A549 (cell line): ENCODE measurements around the gene KCNQ1. TPM values are rescaled to one million over a fixed set of nuclear protein-coding genes. Genes with fewer than 3 reads are reported as not detected.

ENCODE experiments used
- ATAC-seq, 2 experiments: fragments of 200-7000 bp in 1 of 2; fragments of >200 bp in 1 of 2; cut with Nextera tagmentation in 1 of 2; cut with Tn5 transposase in 1 of 2; 3 replicates each; pipeline versions ENCODE4 v1.8.0 to v1.9.1; 2018 to 2020; ENCODE audit warnings: mild to moderate bottlenecking in 1 of 2, moderate library complexity in 1 of 2
- CTCF ChIA-PET: fragments of 300-600 bp; sonication (Branson Sonifier 250); formaldehyde crosslinking; extraction: SDS; loops from one replicate; lab custom pipeline; 2021; ENCODE audit warnings: antibody characterized with exemption, inconsistent platforms; lab: Yijun Ruan, JAX
- POLR2A ChIA-PET: fragments of 350-600 bp; formaldehyde crosslinking; extraction: SDS; loops from one replicate; lab custom pipeline; 2021; ENCODE audit warnings: antibody characterized with exemption, inconsistent platforms; lab: Yijun Ruan, JAX
- DNase-seq, 2 experiments: peaks; one replicate each; pipeline versions ENCODE4 v3.0.0 to v3.0.0-alpha.2; 2011 to 2016; ENCODE audit warnings: low read depth in 1 of 2, low spot score in 1 of 2
- FAIRE-seq: peaks from 2 replicates; lab custom pipeline; 2011; peaks lifted over from hg19 to GRCh38; lab: Jason Lieb, UNC
- H3K27ac ChIP-seq, 2 experiments: fragments of >200 bp; sonication (Bioruptor Twin); formaldehyde crosslinking; 3 replicates each; pipeline ENCODE4 v1.5.1; 2016 to 2017
- H3K4me1 ChIP-seq: fragments of >200 bp; sonication (Bioruptor Twin); formaldehyde crosslinking; 3 replicates; pipeline ENCODE4 v1.6.1; 2016
- H3K4me2 ChIP-seq: fragments of >200 bp; sonication (Bioruptor Twin); formaldehyde crosslinking; 3 replicates; pipeline ENCODE4 v1.6.1; 2016
- H3K4me3 ChIP-seq: fragments of >200 bp; sonication (Bioruptor Twin); formaldehyde crosslinking; 3 replicates; pipeline ENCODE4 v1.5.1; 2016
- H3K9me3 ChIP-seq: fragments of >200 bp; sonication (Bioruptor Twin); formaldehyde crosslinking; 3 replicates; pipeline ENCODE4 v1.6.1; 2016
- EP300 ChIP-seq, 2 experiments: fragments of >200 bp; sonication (Bioruptor Twin); formaldehyde crosslinking; IDR thresholded peaks; 2 replicates in 1 of 2; 3 replicates in 1 of 2; pipeline ENCODE4 v1.6.1; 2016 to 2017
- GATA3 ChIP-seq: IDR thresholded peaks from 2 replicates; pipeline ENCODE4 v1.6.1; 2012; ENCODE audit warnings: borderline replicate concordance
- HEYL ChIP-seq: fragments of 250-450 bp; sonication (Bioruptor Pico); IDR thresholded peaks from 2 replicates; pipeline ENCODE4 v1.8.0; 2021; ENCODE audit warnings: mild to moderate bottlenecking, moderate library complexity
- MAZ ChIP-seq: fragments of 150-350 bp; IDR thresholded peaks from 2 replicates; pipeline ENCODE4 v1.6.1; 2014; ENCODE audit warnings: antibody characterized with exemption, low read depth, low read length, borderline replicate concordance
- MYC ChIP-seq: IDR thresholded peaks from 2 replicates; pipeline ENCODE4 v1.6.1; 2012; ENCODE audit warnings: mild to moderate bottlenecking, inconsistent platforms, low read length, improper control_type of control experiment, borderline replicate concordance
- POLR2AphosphoS2 ChIP-seq: conservative IDR thresholded peaks from 2 replicates; pipeline ENCODE4 v1.6.1; 2012; ENCODE audit warnings: low read length, improper control_type of control experiment, inconsistent platforms
- RARB ChIP-seq: fragments of 250-450 bp; sonication (Bioruptor Pico); IDR thresholded peaks from 2 replicates; pipeline ENCODE4 v1.8.0; 2021; ENCODE audit warnings: mild to moderate bottlenecking, moderate library complexity
- SREBF2 ChIP-seq: fragments of 450-650 bp; IDR thresholded peaks from 2 replicates; pipeline ENCODE4 v1.6.1; 2014; ENCODE audit warnings: mild to moderate bottlenecking, moderate library complexity
- WGBS: methylation state at CpG from one replicate; pipeline ENCODE4 v1.1.6; 2017; ENCODE audit errors: missing lambda C conversion rate; 5-methylcytosine and 5-hydroxymethylcytosine counted together
- polyA plus RNA-seq, 4 experiments: library from polyadenylated mRNA; depleted of rRNA in 3 of 4; stranded (reverse); fragments of >200 nt; fragmentation: RNase III in 1 of 4; extraction: RNeasy Plus Mini Kit Qiagen cat#74134 plus additional on column Dnase treatment in 1 of 4; gene quantifications; 2 replicates in 3 of 4; 3 replicates in 1 of 4; pipeline ENCODE4 v1.2.3, GENCODE V29; 2011 to 2017
- TF ChIP-seq, protein P1 (sequence below): fragments of >200 bp; sonication (Bioruptor Twin); formaldehyde crosslinking; IDR thresholded peaks from 3 replicates; pipeline ENCODE4 v1.6.1; 2016
- TF ChIP-seq, protein P2 (sequence below): fragments of 150-350 bp; IDR thresholded peaks from 2 replicates; pipeline ENCODE4 v1.6.1; 2014; ENCODE audit warnings: low read depth, mild to moderate bottlenecking, low read length
- TF ChIP-seq, protein P3 (sequence below): fragments of 250-450 bp; sonication (Bioruptor Pico); IDR thresholded peaks from 2 replicates; pipeline ENCODE4 v1.5.0; 2020; ENCODE audit warnings: low read depth, mild to moderate bottlenecking, moderate library complexity
- TF ChIP-seq, protein P4 (sequence below): fragments of >200 bp; sonication (Bioruptor Twin); formaldehyde crosslinking; IDR thresholded peaks from 3 replicates; pipeline ENCODE4 v1.5.1; 2016

Gene KCNQ1
- polyA plus RNA-seq, 2 of the 4 experiments (the other 2 are of a cell fraction) = 0.14 to 0.17 TPM

DNA sequence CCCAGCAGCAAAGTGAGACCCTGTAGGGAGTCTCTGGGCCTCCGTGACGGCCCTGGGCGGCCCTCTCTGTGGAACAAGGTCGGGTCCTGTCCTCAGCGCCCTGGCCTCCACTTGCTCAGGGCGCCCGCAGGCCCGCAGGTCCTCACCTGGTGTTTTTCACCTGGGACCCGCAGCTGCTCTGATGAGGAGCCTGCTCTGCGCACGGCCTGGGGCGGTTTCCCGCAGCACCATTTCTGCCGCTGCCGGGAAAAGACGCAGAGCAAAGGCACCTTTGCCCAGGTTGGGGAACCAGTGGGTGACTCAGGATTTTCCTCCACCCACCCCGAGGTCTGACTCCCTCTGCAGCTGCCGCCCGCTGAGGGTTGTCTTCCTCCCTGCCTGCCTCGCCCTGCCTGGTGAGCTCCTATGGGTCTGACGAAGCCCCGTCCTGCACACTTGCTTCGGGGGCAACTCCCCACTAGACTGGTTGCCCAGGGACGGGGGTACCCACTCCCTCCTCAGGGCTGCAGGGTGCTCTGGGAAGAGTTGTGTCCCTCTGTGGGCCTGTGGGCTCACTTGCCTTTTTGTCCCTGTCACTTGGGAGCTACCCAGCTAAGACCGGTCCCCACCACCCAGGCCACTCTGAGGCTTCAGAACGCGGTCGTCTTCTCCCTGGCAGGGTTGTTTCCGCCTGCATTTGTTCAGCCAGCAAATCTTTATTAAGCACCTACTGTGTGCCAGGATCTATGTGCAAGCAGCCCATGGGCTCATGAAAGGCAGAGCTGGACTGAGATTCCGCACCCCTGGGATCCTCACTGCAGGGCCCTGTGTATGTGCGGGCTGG is 89.5 kb downstream of the KCNQ1 start:
- ChIA-PET CTCF (interaction anchor here (0.9 to 20.1 kb wide), 25 partner anchors 9 to 422 kb away, joined by 3 to 1059 read pairs (median 23); partner anchors contain the start of genes CD81, CDKN1C and PHLDA2), POLR2A (interaction anchor here (0.5 to 3.0 kb wide), 6 partner anchors 165 to 462 kb away, joined by 6 to 19 read pairs (median 10); partner anchors contain the start of genes CDKN1C, KCNQ1OT1 and PHLDA2)
- DNase-seq (no peak), FAIRE-seq (no peak), ATAC-seq (no peak)
- no peaks in the 10 kb centered on the region for H3K9me3 ChIP-seq
- no peak overlapping the region for H3K4me3 ChIP-seq
- TF ChIP-seq, protein P1, sequence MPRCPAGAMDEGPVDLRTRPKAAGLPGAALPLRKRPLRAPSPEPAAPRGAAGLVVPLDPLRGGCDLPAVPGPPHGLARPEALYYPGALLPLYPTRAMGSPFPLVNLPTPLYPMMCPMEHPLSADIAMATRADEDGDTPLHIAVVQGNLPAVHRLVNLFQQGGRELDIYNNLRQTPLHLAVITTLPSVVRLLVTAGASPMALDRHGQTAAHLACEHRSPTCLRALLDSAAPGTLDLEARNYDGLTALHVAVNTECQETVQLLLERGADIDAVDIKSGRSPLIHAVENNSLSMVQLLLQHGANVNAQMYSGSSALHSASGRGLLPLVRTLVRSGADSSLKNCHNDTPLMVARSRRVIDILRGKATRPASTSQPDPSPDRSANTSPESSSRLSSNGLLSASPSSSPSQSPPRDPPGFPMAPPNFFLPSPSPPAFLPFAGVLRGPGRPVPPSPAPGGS = no peak
- no peak for TF ChIP-seq GATA3
- TF ChIP-seq POLR2AphosphoS2 = no peak
- TF ChIP-seq, protein P2, sequence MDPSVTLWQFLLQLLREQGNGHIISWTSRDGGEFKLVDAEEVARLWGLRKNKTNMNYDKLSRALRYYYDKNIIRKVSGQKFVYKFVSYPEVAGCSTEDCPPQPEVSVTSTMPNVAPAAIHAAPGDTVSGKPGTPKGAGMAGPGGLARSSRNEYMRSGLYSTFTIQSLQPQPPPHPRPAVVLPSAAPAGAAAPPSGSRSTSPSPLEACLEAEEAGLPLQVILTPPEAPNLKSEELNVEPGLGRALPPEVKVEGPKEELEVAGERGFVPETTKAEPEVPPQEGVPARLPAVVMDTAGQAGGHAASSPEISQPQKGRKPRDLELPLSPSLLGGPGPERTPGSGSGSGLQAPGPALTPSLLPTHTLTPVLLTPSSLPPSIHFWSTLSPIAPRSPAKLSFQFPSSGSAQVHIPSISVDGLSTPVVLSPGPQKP = no peak
- 90% methylated on average over 27 of the region's 31 CpGs for WGBS
- no peaks in the 10 kb centered on the region for H3K4me1 ChIP-seq
- H3K4me2 ChIP-seq = no peak overlapping the region
- H3K27ac ChIP-seq = no peak overlapping the region

DNA sequence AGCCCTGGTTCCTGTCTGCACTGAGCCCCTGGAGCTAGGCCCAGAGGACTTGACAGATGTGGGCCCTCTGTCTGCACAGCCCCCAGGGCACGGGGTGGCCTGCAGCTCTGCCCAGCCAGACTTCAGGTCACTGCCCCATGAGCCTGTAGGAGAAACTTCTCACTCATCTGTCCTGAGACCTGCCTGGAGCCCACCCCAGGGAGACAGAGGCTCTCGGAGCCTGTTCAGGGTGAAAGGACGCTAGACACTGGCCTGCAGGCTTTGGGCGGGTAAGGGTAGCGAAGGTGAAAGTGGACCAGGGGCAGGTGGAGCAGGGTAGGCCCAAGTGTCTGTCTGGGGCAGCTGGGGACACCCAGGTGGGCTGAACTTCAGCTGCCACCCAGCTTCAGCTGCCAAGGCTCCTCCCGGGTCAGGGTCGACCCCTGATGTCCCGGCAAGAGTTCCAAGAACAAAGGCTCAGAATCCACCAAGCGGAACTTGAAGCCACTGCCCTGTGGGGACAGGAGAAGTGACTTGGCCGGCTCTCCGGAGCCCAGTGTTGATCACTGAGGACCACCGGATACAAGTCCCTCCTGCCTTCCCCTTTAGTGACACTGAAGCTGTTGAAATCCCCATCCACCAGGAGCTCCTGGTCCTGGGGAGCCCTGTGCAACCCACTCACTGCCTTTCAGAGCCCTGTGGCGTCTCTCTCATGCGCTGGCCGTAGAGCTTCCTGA is 90.3 kb downstream of the KCNQ1 start:
- no peak overlapping the region for H3K27ac ChIP-seq
- WGBS = 92% methylated on average over 13 of the region's 15 CpGs
- POLR2A ChIA-PET = interaction anchor here (1.4 to 3.0 kb wide), 2 partner anchors 165 to 394 kb away, joined by 9 to 19 read pairs; partner anchors contain the start of genes KCNQ1OT1 and PHLDA2
- TF ChIP-seq HEYL (CRISPR knock-in tag) (no peak), RARB (CRISPR knock-in tag) (no peak), EP300 (IDR thresholded peaks at IDR 0.05) (no peak)
- TF ChIP-seq, protein P3, sequence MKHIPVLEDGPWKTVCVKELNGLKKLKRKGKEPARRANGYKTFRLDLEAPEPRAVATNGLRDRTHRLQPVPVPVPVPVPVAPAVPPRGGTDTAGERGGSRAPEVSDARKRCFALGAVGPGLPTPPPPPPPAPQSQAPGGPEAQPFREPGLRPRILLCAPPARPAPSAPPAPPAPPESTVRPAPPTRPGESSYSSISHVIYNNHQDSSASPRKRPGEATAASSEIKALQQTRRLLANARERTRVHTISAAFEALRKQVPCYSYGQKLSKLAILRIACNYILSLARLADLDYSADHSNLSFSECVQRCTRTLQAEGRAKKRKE = no peak
- TF ChIP-seq, all 56 proteins: peak for 0
- ATAC-seq = no peak
- no peak for DNase-seq
- H3K4me2 ChIP-seq = no peak overlapping the region
- CTCF ChIA-PET = interaction anchor here (0.9 to 20.1 kb wide), 5 partner anchors 8 to 398 kb away, joined by 3 to 1059 read pairs (median 83); partner anchors contain the start of genes CDKN1C and PHLDA2
- H3K9me3 ChIP-seq = no peaks in the 10 kb centered on the region
- FAIRE-seq = no peak
- H3K4me1 ChIP-seq = no peaks in the 10 kb centered on the region
- no peak overlapping the region for H3K4me3 ChIP-seq

DNA sequence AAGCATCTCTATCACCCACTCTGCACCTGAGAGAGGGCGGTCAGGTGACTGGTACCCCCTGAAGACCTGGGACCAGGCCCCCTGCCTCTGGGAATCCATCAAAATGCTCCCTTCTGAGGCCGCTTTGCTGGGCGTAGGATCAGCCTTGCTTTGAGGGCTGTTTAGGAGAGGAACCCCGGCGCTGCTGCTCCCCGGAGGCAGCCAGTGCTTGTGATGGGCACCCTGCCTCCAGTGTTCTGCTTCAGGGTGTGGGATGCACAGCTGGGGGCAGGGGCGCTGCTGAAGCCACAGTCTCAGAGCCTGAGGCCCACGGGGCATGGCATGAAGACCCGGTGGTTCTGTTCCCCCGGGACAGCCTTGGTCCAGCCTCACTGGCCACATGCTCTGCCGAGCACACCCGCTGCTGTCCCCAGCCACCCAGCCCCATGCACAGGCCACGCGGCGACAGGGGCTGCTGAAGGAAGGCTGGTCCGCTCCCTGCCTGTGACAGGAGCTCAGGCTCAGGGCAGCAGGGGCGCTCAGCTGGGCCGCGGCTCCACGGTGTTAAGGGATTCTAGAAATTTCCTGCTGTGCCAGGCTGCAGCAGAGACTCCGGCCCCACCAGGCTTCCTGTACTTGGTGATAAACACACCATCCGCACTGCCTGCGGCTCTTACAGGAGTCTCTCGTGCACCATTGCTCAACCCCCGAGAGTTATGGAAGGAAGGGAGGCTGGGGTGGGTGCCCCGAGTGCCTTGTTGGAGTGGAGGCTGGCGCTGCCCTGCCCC is 91.0 kb downstream of the KCNQ1 start:
- Histone ChIP-seq H3K4me2 (no peak overlapping the region), H3K9me3 (no peaks in the 10 kb centered on the region), H3K27ac (no peak overlapping the region), H3K4me3 (no peak overlapping the region), H3K4me1 (no peaks in the 10 kb centered on the region)
- ChIA-PET CTCF (interaction anchor here (7.1 to 20.1 kb wide), 3 partner anchors 113 to 397 kb away, joined by 75 to 1059 read pairs (median 333); partner anchors contain the start of genes CDKN1C and PHLDA2), POLR2A (no interaction called here)
- FAIRE-seq = no peak
- DNase-seq = no peak
- TF ChIP-seq, protein P4, sequence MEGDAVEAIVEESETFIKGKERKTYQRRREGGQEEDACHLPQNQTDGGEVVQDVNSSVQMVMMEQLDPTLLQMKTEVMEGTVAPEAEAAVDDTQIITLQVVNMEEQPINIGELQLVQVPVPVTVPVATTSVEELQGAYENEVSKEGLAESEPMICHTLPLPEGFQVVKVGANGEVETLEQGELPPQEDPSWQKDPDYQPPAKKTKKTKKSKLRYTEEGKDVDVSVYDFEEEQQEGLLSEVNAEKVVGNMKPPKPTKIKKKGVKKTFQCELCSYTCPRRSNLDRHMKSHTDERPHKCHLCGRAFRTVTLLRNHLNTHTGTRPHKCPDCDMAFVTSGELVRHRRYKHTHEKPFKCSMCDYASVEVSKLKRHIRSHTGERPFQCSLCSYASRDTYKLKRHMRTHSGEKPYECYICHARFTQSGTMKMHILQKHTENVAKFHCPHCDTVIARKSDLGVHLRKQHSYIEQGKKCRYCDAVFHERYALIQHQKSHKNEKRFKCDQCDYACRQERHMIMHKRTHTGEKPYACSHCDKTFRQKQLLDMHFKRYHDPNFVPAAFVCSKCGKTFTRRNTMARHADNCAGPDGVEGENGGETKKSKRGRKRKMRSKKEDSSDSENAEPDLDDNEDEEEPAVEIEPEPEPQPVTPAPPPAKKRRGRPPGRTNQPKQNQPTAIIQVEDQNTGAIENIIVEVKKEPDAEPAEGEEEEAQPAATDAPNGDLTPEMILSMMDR = no peak
- TF ChIP-seq, protein P3 = no peak
- TF ChIP-seq MAZ (no peak), MYC (no peak), SREBF2 (no peak)
- ATAC-seq = no peak
- 100% methylated on average over 4 of the region's 27 CpGs for WGBS
